GM19395 (cell line): Measurements from ENCODE around the gene GRIK4.

Source experiments
- ATAC-seq: cut with Tn5 transposase; IDR thresholded peaks from one replicate; pipeline ENCODE4 v1.9.1; 2021; ENCODE audit warnings: mild to moderate bottlenecking, moderate library complexity; ENCODE audit not compliant: unreplicated experiment

Gene GRIK4

GRCh38 chr11:120694726-120695125, 183.2 kb downstream of the GRIK4 start:
- no peak for ATAC-seq

GRCh38 chr11:120695426-120695825, 183.9 kb downstream of the GRIK4 start:
- ATAC-seq = no peak

- no peak for ATAC-seq
These were observed 184.4 kb downstream of the GRIK4 start for GRCh38 chr11:120695939-120696338.

GRCh38 chr11:120696597-120697218, 185.2 kb downstream of the GRIK4 start:
- no peak for ATAC-seq

- ATAC-seq = no peak
These were observed 187.4 kb downstream of the GRIK4 start for GRCh38 chr11:120698918-120699317.

GRCh38 chr11:120702656-120703055, 191.1 kb downstream of the GRIK4 start:
- no peak for ATAC-seq

- peak; percentile 80 for ATAC-seq
These were observed 192.0 kb downstream of the GRIK4 start for GRCh38 chr11:120703358-120704152.

- ATAC-seq = peak; percentile 28
These were observed 192.8 kb downstream of the GRIK4 start for GRCh38 chr11:120704256-120704750.

- ATAC-seq = no peak
These were observed 194.7 kb downstream of the GRIK4 start for GRCh38 chr11:120706257-120706656.

- no peak for ATAC-seq
These were observed 195.6 kb downstream of the GRIK4 start for GRCh38 chr11:120707098-120707497.

GRCh38 chr11:120707663-120708062, 196.1 kb downstream of the GRIK4 start:
- ATAC-seq = no peak

- ATAC-seq = no peak
These were observed 197.1 kb downstream of the GRIK4 start for GRCh38 chr11:120708511-120709183.

GRCh38 chr11:120709808-120710207, 198.3 kb downstream of the GRIK4 start:
- ATAC-seq = peak; percentile 94

- ATAC-seq = peak; percentile 16
These were observed 199.0 kb downstream of the GRIK4 start for GRCh38 chr11:120710354-120711131.

GRCh38 chr11:120712014-120712413, 200.5 kb downstream of the GRIK4 start:
- no peak for ATAC-seq

- no peak for ATAC-seq
These were observed 201.3 kb downstream of the GRIK4 start for GRCh38 chr11:120712881-120713280.

GRCh38 chr11:120713296-120713695, 201.7 kb downstream of the GRIK4 start:
- ATAC-seq = no peak

GRCh38 chr11:120714438-120714837, 202.9 kb downstream of the GRIK4 start:
- ATAC-seq = no peak

- ATAC-seq = peak; percentile 75
These were observed 203.7 kb downstream of the GRIK4 start for GRCh38 chr11:120715239-120715638.

GRCh38 chr11:120717042-120717441, 205.5 kb downstream of the GRIK4 start:
- ATAC-seq = no peak

GRCh38 chr11:120717623-120718022, 206.1 kb downstream of the GRIK4 start:
- ATAC-seq = no peak
